Measurements from ENCODE around the gene ADAD2.

Gene ADAD2

GRCh38 chr16:84225571-84225970, 34.6 kb downstream of the ADAD2 start:
- DNase-seq (ENCODE audit: insufficient read length, low spot score) (no peak), FAIRE-seq (no peak)
- TF ChIP-seq, protein P1, sequence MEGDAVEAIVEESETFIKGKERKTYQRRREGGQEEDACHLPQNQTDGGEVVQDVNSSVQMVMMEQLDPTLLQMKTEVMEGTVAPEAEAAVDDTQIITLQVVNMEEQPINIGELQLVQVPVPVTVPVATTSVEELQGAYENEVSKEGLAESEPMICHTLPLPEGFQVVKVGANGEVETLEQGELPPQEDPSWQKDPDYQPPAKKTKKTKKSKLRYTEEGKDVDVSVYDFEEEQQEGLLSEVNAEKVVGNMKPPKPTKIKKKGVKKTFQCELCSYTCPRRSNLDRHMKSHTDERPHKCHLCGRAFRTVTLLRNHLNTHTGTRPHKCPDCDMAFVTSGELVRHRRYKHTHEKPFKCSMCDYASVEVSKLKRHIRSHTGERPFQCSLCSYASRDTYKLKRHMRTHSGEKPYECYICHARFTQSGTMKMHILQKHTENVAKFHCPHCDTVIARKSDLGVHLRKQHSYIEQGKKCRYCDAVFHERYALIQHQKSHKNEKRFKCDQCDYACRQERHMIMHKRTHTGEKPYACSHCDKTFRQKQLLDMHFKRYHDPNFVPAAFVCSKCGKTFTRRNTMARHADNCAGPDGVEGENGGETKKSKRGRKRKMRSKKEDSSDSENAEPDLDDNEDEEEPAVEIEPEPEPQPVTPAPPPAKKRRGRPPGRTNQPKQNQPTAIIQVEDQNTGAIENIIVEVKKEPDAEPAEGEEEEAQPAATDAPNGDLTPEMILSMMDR (IDR thresholded peaks at IDR 0.05; ENCODE audit: insufficient read depth, missing control alignments) = no peak

DNA sequence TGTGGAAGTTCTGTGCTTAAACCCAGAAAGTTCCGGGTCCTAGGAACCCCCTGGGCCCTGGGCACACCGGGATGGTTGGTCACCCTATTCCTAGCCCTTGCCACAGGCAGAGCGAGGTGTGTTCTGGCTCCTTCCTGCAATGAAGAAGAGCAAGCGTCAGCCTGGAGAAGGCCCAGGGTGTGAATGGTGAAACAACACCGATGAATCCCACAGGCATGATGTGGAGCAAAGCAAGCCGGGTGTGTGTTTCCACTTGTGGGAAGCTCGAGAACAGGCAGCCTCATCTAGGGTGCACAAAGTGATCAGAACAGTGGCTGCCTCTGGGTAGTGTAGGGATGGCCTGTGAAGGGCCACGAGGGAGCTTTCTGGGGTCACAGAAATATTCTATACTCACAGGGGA, 35.1 kb downstream of the ADAD2 start:
- FAIRE-seq (no peak), DNase-seq (ENCODE audit: insufficient read length, low spot score) (no peak)
- TF ChIP-seq, protein P1 (IDR thresholded peaks at IDR 0.05; ENCODE audit: insufficient read depth, missing control alignments) = no peak

DNA sequence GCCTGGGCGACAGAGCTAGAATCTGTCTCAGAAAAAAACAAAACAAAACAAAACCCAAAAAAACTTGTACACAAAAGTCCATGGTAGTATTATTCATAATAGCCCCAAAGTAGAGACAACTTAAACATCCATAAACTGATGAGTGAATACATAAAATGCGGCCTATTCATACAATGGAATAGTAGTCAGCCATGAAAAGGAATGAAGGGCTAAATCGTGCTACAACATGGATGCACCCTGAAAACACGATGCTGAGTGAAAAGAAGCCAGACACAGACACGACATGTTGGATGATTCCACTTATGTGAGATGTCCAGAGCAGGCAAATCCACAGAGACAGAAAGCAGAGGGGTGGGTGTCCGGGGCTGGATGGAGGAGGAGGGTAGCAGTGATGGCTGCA, 36.6 kb downstream of the ADAD2 start:
- no peak for DNase-seq (ENCODE audit: insufficient read length, low spot score)
- no peak for FAIRE-seq
- TF ChIP-seq, protein P1 (IDR thresholded peaks at IDR 0.05; ENCODE audit: insufficient read depth, missing control alignments) = no peak

- DNase-seq (ENCODE audit: insufficient read length, low spot score) = no peak
- no peak for FAIRE-seq
- TF ChIP-seq, protein P1 (IDR thresholded peaks at IDR 0.05; ENCODE audit: insufficient read depth, missing control alignments) = no peak
Measured at GRCh38 chr16:84228256-84228838, 37.4 kb downstream of the ADAD2 start.

- FAIRE-seq (no peak), DNase-seq (ENCODE audit: insufficient read length, low spot score) (no peak)
- TF ChIP-seq, protein P1 (IDR thresholded peaks at IDR 0.05; ENCODE audit: insufficient read depth, missing control alignments) = no peak
Measured at GRCh38 chr16:84229471-84229870, 38.5 kb downstream of the ADAD2 start.

DNA sequence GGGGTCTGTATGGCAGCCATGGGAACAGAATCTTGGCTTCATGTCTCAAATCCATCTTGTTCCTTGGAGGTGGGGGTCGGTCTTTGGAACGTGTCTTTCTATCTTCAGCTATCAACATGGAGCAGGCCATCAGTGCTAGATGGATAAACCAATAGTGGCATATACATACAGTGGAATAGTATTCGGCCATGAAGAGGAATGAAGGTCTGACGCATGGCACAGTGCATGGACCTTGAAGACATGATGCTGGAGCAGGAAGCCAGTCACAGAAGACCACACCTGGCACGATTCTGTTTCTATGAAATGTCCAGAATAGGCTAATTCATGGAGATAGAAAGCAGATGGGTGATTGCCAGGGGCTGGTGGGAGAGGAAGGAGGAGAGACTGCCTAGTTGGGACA, 41.1 kb downstream of the ADAD2 start:
- FAIRE-seq (no peak), DNase-seq (ENCODE audit: insufficient read length, low spot score) (no peak)

GRCh38 chr16:84232969-84233368, 42.0 kb downstream of the ADAD2 start:
- TF ChIP-seq, protein P1 (IDR thresholded peaks at IDR 0.05; ENCODE audit: insufficient read depth, missing control alignments) = no peak
- DNase-seq (ENCODE audit: insufficient read length, low spot score) (no peak), FAIRE-seq (no peak)

More for the DNA sequence above, 41.1 kb downstream of the ADAD2 start:
- TF ChIP-seq, protein P1 (IDR thresholded peaks at IDR 0.05; ENCODE audit: insufficient read depth, missing control alignments) = no peak
